H1 (cell line): ENCODE results near the gene PEX6. TPM values are rescaled to one million over a fixed set of nuclear protein-coding genes. Genes with fewer than 3 reads are reported as not detected.

Source experiments
- ASH2L ChIP-seq: fragments of 200-600, 300-600 bp; sonication (generic); IDR thresholded peaks from one replicate; pipeline ENCODE4 v1.7.1; 2017; ENCODE audit warnings: low read length
- BRCA1 ChIP-seq: IDR thresholded peaks from 2 replicates; pipeline ENCODE4 v1.6.1; 2012; ENCODE audit warnings: low read depth, low read length, improper control_type of control experiment
- CBX8 ChIP-seq: fragments of 300-800, 300-1000 bp; sonication (generic); IDR thresholded peaks from 2 replicates; pipeline ENCODE4 v1.7.1; 2016; ENCODE audit warnings: low read depth, low read length, borderline replicate concordance
- FOSL1 ChIP-seq: IDR thresholded peaks from 2 replicates; pipeline ENCODE4 v1.6.1; 2011; ENCODE audit warnings: mild to moderate bottlenecking, low read depth, low read length, moderate library complexity; ENCODE audit not compliant: insufficient read depth
- HDAC6 ChIP-seq: IDR thresholded peaks from one replicate; pipeline ENCODE4 v1.7.1; 2012; ENCODE audit warnings: low read depth, mild to moderate bottlenecking, inconsistent platforms, low read length, moderate library complexity
- JUN ChIP-seq: IDR thresholded peaks from 2 replicates; pipeline ENCODE4 v1.6.1; 2011; ENCODE audit warnings: low read depth, mild to moderate bottlenecking, improper control_type of control experiment, low read length
- KDM1A ChIP-seq: fragments of 200-600, 300-600 bp; sonication (generic); IDR thresholded peaks from 2 replicates; pipeline ENCODE4 v1.7.1; 2016; ENCODE audit warnings: mild to moderate bottlenecking, low read length, borderline replicate concordance
- KDM5A ChIP-seq: fragments of 200-600 bp; IDR thresholded peaks from 2 replicates; pipeline ENCODE4 v1.7.1; 2012; ENCODE audit warnings: mild to moderate bottlenecking, low read length, inconsistent platforms, mixed read lengths
- NRF1 ChIP-seq: IDR thresholded peaks from 2 replicates; pipeline ENCODE4 v1.6.1; 2011; ENCODE audit warnings: mild to moderate bottlenecking, low read depth, low read length, improper control_type of control experiment
- RAD21 ChIP-seq, 2 experiments: IDR thresholded peaks in 1 of 2; conservative IDR thresholded peaks in 1 of 2; 2 replicates each; pipeline ENCODE4 v1.6.1; 2011; ENCODE audit warnings: low read depth in 2 of 2, low read length in 2 of 2, improper control_type of control experiment in 1 of 2, inconsistent platforms in 1 of 2, mild to moderate bottlenecking in 1 of 2, moderate library complexity in 1 of 2
- RBBP5 ChIP-seq: IDR thresholded peaks from 2 replicates; pipeline ENCODE4 v1.7.1; 2012; ENCODE audit warnings: low read depth, mild to moderate bottlenecking, inconsistent platforms, low read length, moderate library complexity, borderline replicate concordance
- RNF2 ChIP-seq: fragments of 200-900, 300-1000 bp; sonication (generic); IDR thresholded peaks from 2 replicates; pipeline ENCODE4 v1.7.1; 2016; ENCODE audit warnings: borderline replicate concordance, low read depth, mild to moderate bottlenecking, antibody characterized with exemption, low read length; ENCODE audit not compliant: poor library complexity, severe bottlenecking; ENCODE audit errors: missing control alignments
- SP2 ChIP-seq: IDR thresholded peaks from 2 replicates; pipeline ENCODE4 v1.6.1; 2012; ENCODE audit warnings: mild to moderate bottlenecking, low read length, inconsistent platforms
- SRF ChIP-seq: IDR thresholded peaks from 2 replicates; pipeline ENCODE4 v1.6.1; 2011; ENCODE audit warnings: mild to moderate bottlenecking, low read depth, low read length, moderate library complexity
- TAF1 ChIP-seq: IDR thresholded peaks from 2 replicates; pipeline ENCODE4 v1.6.1; 2011; ENCODE audit warnings: mild to moderate bottlenecking, low read depth, low read length
- TAF7 ChIP-seq: optimal IDR thresholded peaks from 2 replicates; pipeline ENCODE3; 2011; ENCODE audit warnings: low read depth, mild to moderate bottlenecking, inconsistent platforms, low read length, moderate library complexity, borderline replicate concordance
- TCF12 ChIP-seq: IDR thresholded peaks from 2 replicates; pipeline ENCODE4 v1.6.1; 2011; ENCODE audit warnings: low read depth, mild to moderate bottlenecking, low read length
- YY1 ChIP-seq: IDR thresholded peaks from 2 replicates; pipeline ENCODE4 v1.6.1; 2011; ENCODE audit warnings: low read depth, mild to moderate bottlenecking, low read length
- polyA plus RNA-seq, 7 experiments: library from polyadenylated mRNA; depleted of rRNA in 3 of 7; stranded (reverse) in 5 of 7; unstranded in 2 of 7; fragments of >200 nt in 5 of 7; fragments of 200-250 nt in 2 of 7; gene quantifications; 1 replicate in 5 of 7; 2 replicates in 1 of 7; 4 replicates in 1 of 7; pipeline versions ENCODE4 v1.2.1 to v1.2.3, GENCODE V29; 2011 to 2013; ENCODE audit warnings: missing spikeins in 2 of 7, mixed read lengths in 2 of 7
- total RNA-seq: library from RNA; stranded (reverse); fragmentation: NEBNext Ultra II Directional; extraction: Animal tissue kit (Norgen Biotek cat#: 25700); gene quantifications from 2 replicates; pipeline ENCODE4 v1.2.1, GENCODE V29; 2021
- TF ChIP-seq, protein P1 (sequence below): IDR thresholded peaks from 2 replicates; pipeline ENCODE4 v1.6.1; 2012; ENCODE audit warnings: inconsistent platforms
- TF ChIP-seq, protein P2 (sequence below): IDR thresholded peaks from 2 replicates; pipeline ENCODE4 v1.6.1; 2012; ENCODE audit warnings: low read length, inconsistent platforms
- TF ChIP-seq, protein P3 (sequence below): IDR thresholded peaks from 2 replicates; pipeline ENCODE4 v1.6.1; 2011; ENCODE audit warnings: low read length, improper control_type of control experiment

The PEX6 gene
- total and polyA plus RNA-seq, 2 of the 8 experiments (the other 6 are each of a cell fraction or from before 2014, with no cell fraction given): 6.4 to 12.5 TPM

DNA sequence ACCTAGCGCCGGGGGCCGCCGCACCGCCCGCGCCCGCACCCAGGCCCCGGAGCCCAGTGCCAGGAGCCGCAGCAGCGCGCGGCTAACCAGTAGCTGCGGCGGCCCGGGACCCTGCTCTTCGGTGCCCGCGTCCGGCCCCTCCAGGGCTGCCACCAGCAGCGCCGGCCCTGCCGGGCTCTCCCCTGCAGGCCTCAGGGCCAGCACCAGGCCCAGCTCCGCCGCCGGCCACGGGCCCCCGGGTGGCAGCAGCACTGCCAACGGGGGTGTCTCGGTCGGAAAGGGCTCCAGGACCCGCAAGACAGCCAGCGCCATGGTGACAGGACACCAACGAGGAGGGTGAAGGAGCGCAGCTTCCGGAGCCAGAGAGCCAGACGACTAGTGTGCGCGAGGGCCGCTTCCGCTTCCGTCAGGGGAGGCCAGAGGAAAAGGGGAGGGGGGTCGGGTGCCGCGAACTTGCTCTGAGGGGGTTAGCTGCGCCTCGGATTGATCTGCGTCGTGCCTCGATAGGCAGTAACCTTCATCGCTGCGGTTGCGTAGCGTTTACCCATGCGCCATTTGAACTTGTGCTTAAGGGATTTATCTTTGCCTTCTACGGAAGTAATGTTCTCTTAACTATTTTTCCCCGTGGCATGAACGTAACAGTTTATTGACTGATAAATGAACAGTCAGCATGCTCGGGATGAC is at the start of gene PEX6 (continued):
- TF ChIP-seq SRF: no peak
- TF ChIP-seq FOSL1: no peak
- no peak for TF ChIP-seq RNF2
- peak; percentile 62; the same call in 1 of the 2 replicates for TF ChIP-seq TAF1
- TF ChIP-seq TAF7: peak; percentile 16
- no peak for TF ChIP-seq NRF1
- TF ChIP-seq, protein P1, sequence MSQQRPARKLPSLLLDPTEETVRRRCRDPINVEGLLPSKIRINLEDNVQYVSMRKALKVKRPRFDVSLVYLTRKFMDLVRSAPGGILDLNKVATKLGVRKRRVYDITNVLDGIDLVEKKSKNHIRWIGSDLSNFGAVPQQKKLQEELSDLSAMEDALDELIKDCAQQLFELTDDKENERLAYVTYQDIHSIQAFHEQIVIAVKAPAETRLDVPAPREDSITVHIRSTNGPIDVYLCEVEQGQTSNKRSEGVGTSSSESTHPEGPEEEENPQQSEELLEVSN: no peak
- no peak for TF ChIP-seq TCF12
- peak; percentile 70; the same call in 1 of the 2 replicates for TF ChIP-seq RBBP5
- no peak for TF ChIP-seq YY1
- TF ChIP-seq KDM1A: no peak
- TF ChIP-seq HDAC6: no peak
- peak; percentile 23; the same call in 1 of the 2 replicates for TF ChIP-seq SP2
- TF ChIP-seq, protein P2, sequence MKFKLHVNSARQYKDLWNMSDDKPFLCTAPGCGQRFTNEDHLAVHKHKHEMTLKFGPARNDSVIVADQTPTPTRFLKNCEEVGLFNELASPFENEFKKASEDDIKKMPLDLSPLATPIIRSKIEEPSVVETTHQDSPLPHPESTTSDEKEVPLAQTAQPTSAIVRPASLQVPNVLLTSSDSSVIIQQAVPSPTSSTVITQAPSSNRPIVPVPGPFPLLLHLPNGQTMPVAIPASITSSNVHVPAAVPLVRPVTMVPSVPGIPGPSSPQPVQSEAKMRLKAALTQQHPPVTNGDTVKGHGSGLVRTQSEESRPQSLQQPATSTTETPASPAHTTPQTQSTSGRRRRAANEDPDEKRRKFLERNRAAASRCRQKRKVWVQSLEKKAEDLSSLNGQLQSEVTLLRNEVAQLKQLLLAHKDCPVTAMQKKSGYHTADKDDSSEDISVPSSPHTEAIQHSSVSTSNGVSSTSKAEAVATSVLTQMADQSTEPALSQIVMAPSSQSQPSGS: no peak
- no peak for TF ChIP-seq JUN
- TF ChIP-seq RAD21 (IDR thresholded peaks at IDR 0.05 in 1 of 2, conservative IDR thresholded peaks at IDR 0.05 in 1 of 2; ENCODE audit: low read depth in 2 of 2, low read length in 2 of 2): no peak
- no peak for TF ChIP-seq ASH2L
- no peak for TF ChIP-seq BRCA1
- TF ChIP-seq, protein P3, sequence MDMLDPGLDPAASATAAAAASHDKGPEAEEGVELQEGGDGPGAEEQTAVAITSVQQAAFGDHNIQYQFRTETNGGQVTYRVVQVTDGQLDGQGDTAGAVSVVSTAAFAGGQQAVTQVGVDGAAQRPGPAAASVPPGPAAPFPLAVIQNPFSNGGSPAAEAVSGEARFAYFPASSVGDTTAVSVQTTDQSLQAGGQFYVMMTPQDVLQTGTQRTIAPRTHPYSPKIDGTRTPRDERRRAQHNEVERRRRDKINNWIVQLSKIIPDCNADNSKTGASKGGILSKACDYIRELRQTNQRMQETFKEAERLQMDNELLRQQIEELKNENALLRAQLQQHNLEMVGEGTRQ: no peak
- TF ChIP-seq CBX8: no peak
- no peak for TF ChIP-seq KDM5A
